Parathyroid adenoma (tissue), 2 donors: ENCODE measurements around the gene SMCO1.
"Not testable (repeated sequence)": the region's sequence is repeated elsewhere in the genome, so short reads cannot be mapped to it uniquely, and the experiment has no call there.

Source experiments
- H2AFZ ChIP-seq: fragments of 300-600 bp; sonication (generic); one replicate; pipeline ENCODE4 v1.7.0; 2017; ENCODE audit warnings: antibody characterized with exemption, mild to moderate bottlenecking
- H3K27ac ChIP-seq: fragments of 300-600 bp; sonication (generic); one replicate; pipeline ENCODE4 v1.7.0; 2017
- H3K27me3 ChIP-seq: fragments of 300-600 bp; sonication (generic); one replicate; pipeline ENCODE4 v1.7.0; 2017; ENCODE audit warnings: low read length; ENCODE audit not compliant: control insufficient read depth, insufficient read depth
- H3K36me3 ChIP-seq: fragments of 300-600 bp; sonication (generic); one replicate; pipeline ENCODE4 v1.7.0; 2017; ENCODE audit warnings: low read length; ENCODE audit not compliant: control insufficient read depth, insufficient read depth
- H3K4me1 ChIP-seq: fragments of 300-600 bp; sonication (generic); one replicate; pipeline ENCODE4 v1.7.0; 2017; ENCODE audit warnings: control low read depth
- H3K4me2 ChIP-seq: fragments of 300-600 bp; sonication (generic); one replicate; pipeline ENCODE4 v1.7.0; 2017; ENCODE audit warnings: low read length
- H3K4me3 ChIP-seq: fragments of 300-600 bp; sonication (generic); one replicate; pipeline ENCODE4 v1.7.0; 2017; ENCODE audit warnings: low read depth, low read length
- H3K79me2 ChIP-seq: fragments of 300-600 bp; sonication (generic); one replicate; pipeline ENCODE4 v1.7.0; 2017; ENCODE audit warnings: control low read depth
- H3K9ac ChIP-seq: fragments of 300-600 bp; sonication (generic); one replicate; pipeline ENCODE4 v1.7.0; 2017; ENCODE audit warnings: mild to moderate bottlenecking
- H3K9me3 ChIP-seq: fragments of 300-600 bp; sonication (generic); one replicate; pipeline ENCODE4 v1.7.0; 2017; ENCODE audit warnings: low read length; ENCODE audit not compliant: control insufficient read depth
- TF ChIP-seq, protein P1 (sequence below): fragments of 300-600 bp; sonication (generic); IDR thresholded peaks from one replicate; pipeline ENCODE4 v1.7.0; 2017; ENCODE audit warnings: antibody characterized with exemption, mild to moderate bottlenecking
- donor health status: primary hyperparathyroidism.

Gene SMCO1

DNA sequence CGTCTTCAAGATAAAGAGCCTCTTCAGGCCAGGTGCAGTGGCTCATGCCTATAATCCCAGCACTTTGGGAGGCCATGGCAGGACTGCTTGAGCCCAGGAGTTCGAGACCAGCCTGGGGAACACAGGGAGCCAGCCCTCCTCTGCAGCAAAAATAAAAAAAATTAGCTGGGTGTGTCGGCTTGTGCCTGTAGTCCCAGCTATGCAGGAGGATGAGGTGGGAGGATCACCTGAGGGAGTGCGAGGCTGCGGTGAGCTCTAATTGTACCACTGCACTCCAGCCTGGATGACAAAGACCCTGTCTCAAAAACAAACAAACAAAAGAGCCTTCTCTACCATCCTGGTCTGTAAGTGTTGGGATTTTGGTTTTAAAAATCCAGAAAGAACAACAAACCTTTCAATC is 42.1 kb upstream of the SMCO1 start:
- Histone ChIP-seq H2AFZ (no peak overlapping the region), H3K9me3 (no peaks in the 10 kb centered on the region), H3K4me1 (no peaks in the 10 kb centered on the region), H3K4me2 (no peak overlapping the region), H3K27me3 (no peaks in the 10 kb centered on the region), H3K27ac (no peak overlapping the region), H3K36me3 (no peaks in the 10 kb centered on the region), H3K79me2 (peaks cover 2% of the 10 kb centered on the region), H3K9ac (no peak overlapping the region), H3K4me3 (no peak overlapping the region)
- TF ChIP-seq, protein P1, sequence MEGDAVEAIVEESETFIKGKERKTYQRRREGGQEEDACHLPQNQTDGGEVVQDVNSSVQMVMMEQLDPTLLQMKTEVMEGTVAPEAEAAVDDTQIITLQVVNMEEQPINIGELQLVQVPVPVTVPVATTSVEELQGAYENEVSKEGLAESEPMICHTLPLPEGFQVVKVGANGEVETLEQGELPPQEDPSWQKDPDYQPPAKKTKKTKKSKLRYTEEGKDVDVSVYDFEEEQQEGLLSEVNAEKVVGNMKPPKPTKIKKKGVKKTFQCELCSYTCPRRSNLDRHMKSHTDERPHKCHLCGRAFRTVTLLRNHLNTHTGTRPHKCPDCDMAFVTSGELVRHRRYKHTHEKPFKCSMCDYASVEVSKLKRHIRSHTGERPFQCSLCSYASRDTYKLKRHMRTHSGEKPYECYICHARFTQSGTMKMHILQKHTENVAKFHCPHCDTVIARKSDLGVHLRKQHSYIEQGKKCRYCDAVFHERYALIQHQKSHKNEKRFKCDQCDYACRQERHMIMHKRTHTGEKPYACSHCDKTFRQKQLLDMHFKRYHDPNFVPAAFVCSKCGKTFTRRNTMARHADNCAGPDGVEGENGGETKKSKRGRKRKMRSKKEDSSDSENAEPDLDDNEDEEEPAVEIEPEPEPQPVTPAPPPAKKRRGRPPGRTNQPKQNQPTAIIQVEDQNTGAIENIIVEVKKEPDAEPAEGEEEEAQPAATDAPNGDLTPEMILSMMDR = no peak

DNA sequence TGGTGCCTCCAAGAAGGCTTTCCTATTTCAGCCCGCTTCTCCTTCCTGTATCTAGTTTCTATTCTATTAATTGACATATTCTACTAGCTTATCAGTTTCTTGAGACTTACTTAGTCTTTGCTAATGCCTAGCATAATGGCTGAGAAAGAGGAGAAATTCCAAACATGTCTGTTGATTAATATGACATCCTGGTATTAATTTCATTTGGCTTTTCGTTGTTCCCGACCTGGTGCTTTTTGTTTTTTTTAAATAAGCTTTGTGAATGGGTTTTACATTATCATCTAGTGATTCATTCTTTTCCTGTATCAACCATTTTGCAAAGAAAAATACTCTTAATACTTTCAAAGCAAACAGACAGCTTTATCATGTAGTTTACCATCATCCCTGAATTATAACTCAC is 40.1 kb upstream of the SMCO1 start:
- no peak overlapping the region for H2AFZ ChIP-seq
- H3K4me3 ChIP-seq = no peak overlapping the region
- H3K36me3 ChIP-seq = no peaks in the 10 kb centered on the region
- H3K4me2 ChIP-seq = no peak overlapping the region
- no peaks in the 10 kb centered on the region for H3K4me1 ChIP-seq
- H3K9me3 ChIP-seq = no peaks in the 10 kb centered on the region
- H3K79me2 ChIP-seq = no peaks in the 10 kb centered on the region
- H3K27me3 ChIP-seq = no peaks in the 10 kb centered on the region
- no peak overlapping the region for H3K27ac ChIP-seq
- H3K9ac ChIP-seq = no peak overlapping the region
- TF ChIP-seq, protein P1 = no peak

DNA sequence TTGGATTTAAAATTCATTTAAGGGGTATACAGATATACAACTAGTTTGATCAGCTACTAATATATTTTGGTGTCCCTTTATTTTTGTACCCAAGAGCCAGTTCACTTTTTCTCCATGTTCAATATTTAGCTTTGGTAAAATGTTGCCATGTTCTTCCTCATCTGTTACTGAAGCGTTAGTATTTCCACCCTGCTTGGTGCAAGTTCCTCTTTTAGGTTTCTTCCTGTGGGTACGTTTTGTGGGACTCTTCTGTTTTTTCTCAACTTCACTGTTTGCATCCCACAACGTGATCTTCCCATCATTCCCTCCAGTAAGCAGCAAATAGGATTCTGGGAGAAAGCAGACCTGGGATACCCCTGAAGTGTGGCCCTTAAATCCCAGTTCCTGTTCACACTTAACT is 39.1 kb upstream of the SMCO1 start:
- no peak overlapping the region for H2AFZ ChIP-seq
- H3K9me3 ChIP-seq = no peaks in the 10 kb centered on the region
- no peaks in the 10 kb centered on the region for H3K27me3 ChIP-seq
- no peaks in the 10 kb centered on the region for H3K4me1 ChIP-seq
- H3K79me2 ChIP-seq = no peaks in the 10 kb centered on the region
- no peak overlapping the region for H3K27ac ChIP-seq
- no peak overlapping the region for H3K4me2 ChIP-seq
- no peak overlapping the region for H3K4me3 ChIP-seq
- TF ChIP-seq, protein P1 = no peak
- H3K9ac ChIP-seq = no peak overlapping the region
- H3K36me3 ChIP-seq = no peaks in the 10 kb centered on the region

DNA sequence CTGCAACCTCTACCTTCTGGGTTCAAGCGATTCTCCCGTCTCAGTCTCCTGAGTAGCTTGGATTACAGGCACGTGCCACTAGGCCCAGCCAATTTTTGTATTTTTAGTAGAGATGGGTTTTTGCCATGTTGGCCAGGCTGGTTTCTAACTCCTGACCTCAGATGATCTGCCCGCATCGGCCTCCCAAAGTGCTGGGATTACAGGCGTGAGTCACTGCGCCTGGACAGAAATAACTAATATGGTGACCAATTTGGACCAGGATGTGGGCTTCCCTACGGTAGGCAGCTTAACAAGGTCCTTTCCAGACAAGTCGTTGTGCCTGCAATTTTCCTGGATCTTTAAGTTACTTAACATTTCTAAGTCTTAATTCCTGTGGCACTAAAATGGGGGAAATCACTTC is 38.4 kb upstream of the SMCO1 start:
- H3K4me1 ChIP-seq = no peaks in the 10 kb centered on the region
- H3K4me2 ChIP-seq = no peak overlapping the region
- no peak overlapping the region for H3K4me3 ChIP-seq
- no peak overlapping the region for H2AFZ ChIP-seq
- H3K9ac ChIP-seq = no peak overlapping the region
- H3K27ac ChIP-seq = no peak overlapping the region
- no peaks in the 10 kb centered on the region for H3K36me3 ChIP-seq
- H3K9me3 ChIP-seq = no peaks in the 10 kb centered on the region
- H3K27me3 ChIP-seq = no peaks in the 10 kb centered on the region
- H3K79me2 ChIP-seq = no peaks in the 10 kb centered on the region
- TF ChIP-seq, protein P1 = no peak

DNA sequence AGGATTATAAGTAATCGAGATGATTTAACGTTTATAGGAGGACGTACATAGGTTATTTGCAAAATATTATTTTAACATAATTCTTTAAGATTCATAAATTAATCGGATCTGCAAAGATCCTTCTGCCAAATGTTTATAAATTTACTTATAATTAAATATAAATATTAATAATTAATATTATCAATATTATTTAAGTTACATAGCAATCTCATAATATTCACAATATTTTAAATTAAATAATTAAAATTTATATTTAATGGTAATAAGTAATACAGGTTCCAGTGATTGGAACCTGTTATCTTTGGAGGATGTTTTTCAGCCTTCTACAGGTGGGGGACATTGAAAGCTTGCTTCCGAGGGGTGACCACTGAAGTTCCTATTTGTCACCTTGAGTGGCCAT is 37.1 kb upstream of the SMCO1 start:
- TF ChIP-seq, protein P1 = no peak
- no peaks in the 10 kb centered on the region for H3K79me2 ChIP-seq
- H3K27ac ChIP-seq = no peak overlapping the region

DNA sequence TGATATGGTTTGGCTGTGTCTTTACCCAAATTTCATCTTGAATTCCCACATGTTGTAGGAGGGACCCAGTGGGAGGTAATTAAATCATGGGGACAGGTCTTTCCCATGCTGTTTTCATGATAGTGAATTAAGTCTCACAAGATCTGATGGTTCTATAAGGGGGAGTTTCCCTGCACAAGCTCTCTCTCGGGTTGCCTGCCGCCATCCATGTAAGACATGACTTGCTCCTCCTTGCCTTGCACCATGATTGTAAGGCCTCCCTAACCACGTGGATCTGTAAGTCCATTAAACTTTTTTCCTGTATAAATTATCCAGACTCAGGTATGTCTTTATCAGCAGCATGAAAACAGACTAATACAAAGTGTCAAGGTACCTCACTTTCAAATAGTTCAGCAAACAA is 35.0 kb upstream of the SMCO1 start:
- not testable (repeated sequence) for H3K4me3 ChIP-seq, H3K79me2 ChIP-seq, H3K4me2 ChIP-seq, H2AFZ ChIP-seq, H3K4me1 ChIP-seq, H3K36me3 ChIP-seq, H3K9ac ChIP-seq, H3K27me3 ChIP-seq, H3K9me3 ChIP-seq, H3K27ac ChIP-seq

More for the DNA sequence above, 37.1 kb upstream of the SMCO1 start:
- H3K9me3 ChIP-seq = no peaks in the 10 kb centered on the region
- H3K4me2 ChIP-seq = no peak overlapping the region
- no peak overlapping the region for H3K9ac ChIP-seq
- no peaks in the 10 kb centered on the region for H3K4me1 ChIP-seq
- H2AFZ ChIP-seq = no peak overlapping the region
- H3K4me3 ChIP-seq = no peak overlapping the region
- no peaks in the 10 kb centered on the region for H3K36me3 ChIP-seq
- H3K27me3 ChIP-seq = no peaks in the 10 kb centered on the region

DNA sequence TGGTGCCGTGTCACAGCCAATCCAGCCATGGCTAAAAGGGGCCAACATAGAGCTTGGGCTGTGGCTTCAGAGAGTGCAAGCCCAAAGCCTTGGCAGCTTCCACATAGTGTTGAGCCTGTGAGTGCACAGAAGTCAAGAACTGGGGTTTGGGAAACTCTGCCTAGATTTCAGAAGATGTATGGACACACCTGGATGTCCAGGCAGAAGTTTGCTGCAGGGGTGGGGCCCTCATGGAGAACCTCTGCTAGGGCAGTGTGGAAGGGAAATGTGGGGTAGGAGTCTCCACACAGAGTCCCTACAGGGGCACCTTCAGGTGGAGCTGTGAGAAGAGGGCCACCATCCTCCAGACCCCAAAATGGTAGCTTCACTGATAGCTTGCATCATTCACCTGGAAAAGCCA is 34.2 kb upstream of the SMCO1 start:
- not testable (repeated sequence) for H3K27me3 ChIP-seq, H3K79me2 ChIP-seq, H3K36me3 ChIP-seq, H3K9ac ChIP-seq, H3K4me3 ChIP-seq, H3K4me1 ChIP-seq, H3K4me2 ChIP-seq, H2AFZ ChIP-seq, H3K27ac ChIP-seq, H3K9me3 ChIP-seq
